ENCODE results near the gene ARAP3. TPM values are rescaled to one million over a fixed set of nuclear protein-coding genes. Genes with fewer than 3 reads are reported as not detected.

The ARAP3 gene
- total RNA-seq, 1 experiment from 2014 or later = 27.6 TPM

DNA sequence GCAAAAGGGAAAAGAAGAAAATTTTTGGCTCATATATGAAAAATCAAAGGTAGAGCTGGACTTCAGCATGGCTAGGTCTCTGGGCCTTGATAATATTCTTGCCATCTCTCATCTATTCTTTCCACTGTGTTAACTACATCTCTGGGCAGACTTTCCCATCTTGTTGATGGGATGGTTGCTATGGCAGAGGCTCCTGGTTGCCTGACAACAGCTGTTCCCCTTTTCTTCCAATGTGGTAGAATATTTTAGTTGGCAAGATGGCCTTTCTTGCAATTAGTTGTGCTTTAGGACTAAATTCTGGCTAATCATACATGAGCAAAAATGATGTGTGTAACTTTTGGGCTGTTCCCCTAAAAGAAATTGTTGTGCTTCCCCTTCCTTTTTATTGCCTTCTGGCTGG lies 40.2 kb upstream of the ARAP3 start:
- Histone ChIP-seq H2BK12ac (ENCODE audit: insufficient read length, low read depth, low read length) (no peak overlapping the region), H3K4ac (ENCODE audit: low read depth, low read length) (no peak overlapping the region), H3K4me1 (ENCODE audit: insufficient read depth, low read length) (peaks cover 4% of the 10 kb centered on the region), H3K56ac (ENCODE audit: insufficient read length, low read depth, low read length) (no peak overlapping the region), H3K18ac (ENCODE audit: insufficient read length, low read depth, low read length) (no peak overlapping the region), H3K79me2 (ENCODE audit: insufficient read depth, low read length) (no peaks in the 10 kb centered on the region), H3K23me2 (ENCODE audit: insufficient read length, low read depth, low read length, poor library complexity, severe bottlenecking) (no peaks in the 10 kb centered on the region), H3K9ac (ENCODE audit: extremely low read depth, insufficient read length, low read length) (no peak overlapping the region), H2BK20ac (ENCODE audit: low read depth, low read length, poor library complexity, severe bottlenecking) (no peak overlapping the region), H2AK5ac (ENCODE audit: insufficient read length, low read length) (no peak overlapping the region), H4K5ac (ENCODE audit: insufficient read length, low read depth, low read length) (no peak overlapping the region), H2BK120ac (ENCODE audit: low read depth, low read length, poor library complexity, severe bottlenecking) (no peak overlapping the region), H4K20me1 (ENCODE audit: control insufficient read depth, insufficient read depth, insufficient read length) (no peaks in the 10 kb centered on the region), H3K79me1 (ENCODE audit: insufficient read depth, low read depth, low read length, poor library complexity, severe bottlenecking) (no peaks in the 10 kb centered on the region), H3K27ac (ENCODE audit: insufficient read length, low read depth, low read length) (no peak overlapping the region), H4K91ac (ENCODE audit: insufficient read length, low read depth, low read length) (no peak overlapping the region), H2BK5ac (ENCODE audit: insufficient read length, low read length) (no peak overlapping the region), H2BK15ac (ENCODE audit: low read depth, low read length) (no peak overlapping the region), H4K8ac (replicated peaks; ENCODE audit: insufficient read length, low read depth, low read length) (no peak overlapping the region), H3T11ph (ENCODE audit: low read length) (no peak overlapping the region), H2AFZ (ENCODE audit: low read length) (no peak overlapping the region), H3K9me3 (ENCODE audit: control insufficient read depth, low read depth, low read length) (no peaks in the 10 kb centered on the region), H3K14ac (ENCODE audit: insufficient read depth, low read length) (no peak overlapping the region), H3K4me2 (ENCODE audit: insufficient read depth, insufficient read length, low read length) (no peak overlapping the region), H3K27me3 (ENCODE audit: insufficient read depth, low read length) (no peaks in the 10 kb centered on the region), H3K23ac (ENCODE audit: insufficient read length, low read depth, low read length) (no peak overlapping the region)
- TF ChIP-seq CTCF (conservative IDR thresholded peaks at IDR 0.05) = no peak
- Mint-ChIP-seq H3K27me3 (ENCODE audit: low read depth) (peaks cover 2% of the 10 kb centered on the region; the same call in 1 of the 2 replicates), H3K36me3 (ENCODE audit: insufficient read depth in 1 of 3, low read depth in 3 of 3) (no peaks in the 10 kb centered on the region), H3K9me3 (peaks cover 0 to 6% of the 10 kb centered on the region in 2 experiments; a peak in 3 of 5 replicates), H3K4me3 (no peak overlapping the region), H3K4me1 (peaks cover 15 to 17% of the 10 kb centered on the region in 2 experiments), H3K27ac (no peak overlapping the region)
- DNase-seq = no peak

Data from H9 (cell line).